ENCODE results near the gene GTPBP6.

GRCh38 chrX:332916-333610 lies 14.5 kb upstream of the GTPBP6 start:
- TF ChIP-seq POLR2A (IDR thresholded peaks at IDR 0.05): no peak
- TF ChIP-seq CTCF (IDR thresholded peaks at IDR 0.05 in 8 of 11, conservative IDR thresholded peaks at IDR 0.05 in 3 of 11): no peak

All from spleen (tissue), 7 donors.